Gastrocnemius medialis (tissue), 4 donors: ENCODE data around the gene PFKM.

Source experiments
- POLR2A ChIP-seq, 2 donors: fragments of 450-650 bp; IDR thresholded peaks; one replicate each; pipeline ENCODE4 v1.6.1; 2017; ENCODE audit warnings: antibody characterized with exemption in 2 of 2, mild to moderate bottlenecking in 2 of 2, moderate library complexity in 2 of 2
- TF ChIP-seq, protein P1 (sequence below), 5 experiments: fragments of 450-650 bp in 3 of 5; fragments of 200-600 bp in 2 of 5; sonication (generic) in 2 of 5; IDR thresholded peaks in 4 of 5; conservative IDR thresholded peaks in 1 of 5; 1 replicate in 4 of 5; 2 replicates in 1 of 5; pipeline ENCODE4 v1.5.1; 2016 to 2019; ENCODE audit warnings: antibody characterized with exemption in 5 of 5, mild to moderate bottlenecking in 3 of 5, moderate library complexity in 3 of 5

DNA sequence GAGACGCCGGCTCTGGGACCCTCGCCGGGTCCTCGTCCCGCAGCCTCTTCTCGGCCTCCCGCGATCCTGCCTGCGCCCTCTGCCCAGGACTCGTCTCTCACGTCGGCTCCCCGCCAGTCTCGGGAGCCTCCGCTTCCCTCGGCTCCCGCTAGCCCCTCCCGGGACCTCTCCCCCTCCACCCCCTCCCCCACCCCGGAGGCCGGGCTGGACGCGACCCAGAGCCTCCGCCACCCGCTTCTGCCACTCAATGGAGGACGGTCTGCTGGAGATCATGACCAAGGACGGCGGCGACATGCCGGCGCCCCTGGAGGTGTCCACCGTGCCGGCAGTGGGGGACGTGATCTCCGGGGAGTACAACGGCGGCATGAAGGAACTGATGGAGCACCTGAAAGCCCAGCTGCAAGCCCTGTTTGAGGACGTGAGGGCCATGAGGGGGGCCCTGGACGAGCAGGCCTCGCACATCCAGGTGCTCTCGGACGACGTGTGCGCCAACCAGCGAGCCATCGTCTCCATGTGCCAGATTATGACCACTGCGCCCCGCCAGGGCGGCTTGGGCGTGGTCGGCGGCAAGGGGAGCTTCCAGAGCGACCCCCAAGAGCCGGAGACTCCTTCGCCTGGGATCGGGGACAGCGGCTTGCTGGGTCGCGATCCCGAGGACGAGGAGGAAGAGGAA is 64.8 kb downstream of the PFKM start:
- TF ChIP-seq, protein P1, sequence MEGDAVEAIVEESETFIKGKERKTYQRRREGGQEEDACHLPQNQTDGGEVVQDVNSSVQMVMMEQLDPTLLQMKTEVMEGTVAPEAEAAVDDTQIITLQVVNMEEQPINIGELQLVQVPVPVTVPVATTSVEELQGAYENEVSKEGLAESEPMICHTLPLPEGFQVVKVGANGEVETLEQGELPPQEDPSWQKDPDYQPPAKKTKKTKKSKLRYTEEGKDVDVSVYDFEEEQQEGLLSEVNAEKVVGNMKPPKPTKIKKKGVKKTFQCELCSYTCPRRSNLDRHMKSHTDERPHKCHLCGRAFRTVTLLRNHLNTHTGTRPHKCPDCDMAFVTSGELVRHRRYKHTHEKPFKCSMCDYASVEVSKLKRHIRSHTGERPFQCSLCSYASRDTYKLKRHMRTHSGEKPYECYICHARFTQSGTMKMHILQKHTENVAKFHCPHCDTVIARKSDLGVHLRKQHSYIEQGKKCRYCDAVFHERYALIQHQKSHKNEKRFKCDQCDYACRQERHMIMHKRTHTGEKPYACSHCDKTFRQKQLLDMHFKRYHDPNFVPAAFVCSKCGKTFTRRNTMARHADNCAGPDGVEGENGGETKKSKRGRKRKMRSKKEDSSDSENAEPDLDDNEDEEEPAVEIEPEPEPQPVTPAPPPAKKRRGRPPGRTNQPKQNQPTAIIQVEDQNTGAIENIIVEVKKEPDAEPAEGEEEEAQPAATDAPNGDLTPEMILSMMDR (IDR thresholded peaks at IDR 0.05 in 4 of 5, conservative IDR thresholded peaks at IDR 0.05 in 1 of 5), result no peak
- no peak for TF ChIP-seq POLR2A (IDR thresholded peaks at IDR 0.05)
